Tibial nerve (tissue), 3 donors: ENCODE measurements around the gene GAGE12J.
"Not testable (repeated sequence)": the region's sequence is repeated elsewhere in the genome, so short reads cannot be mapped to it uniquely, and the experiment has no call there.

Experiments used
- POLR2A ChIP-seq, 2 donors: fragments of 450-650 bp; IDR thresholded peaks; one replicate each; pipeline ENCODE4 v1.6.1; 2017; ENCODE audit warnings: antibody characterized with exemption in 2 of 2, mild to moderate bottlenecking in 2 of 2, moderate library complexity in 2 of 2
- TF ChIP-seq, protein P1 (sequence below), 5 experiments: fragments of 200-600 bp in 3 of 5; fragments of 450-650 bp in 2 of 5; sonication (generic) in 3 of 5; IDR thresholded peaks; one replicate each; pipeline ENCODE4 v1.5.1; 2016 to 2019; ENCODE audit warnings: antibody characterized with exemption in 5 of 5, mild to moderate bottlenecking in 3 of 5, moderate library complexity in 2 of 5

DNA sequence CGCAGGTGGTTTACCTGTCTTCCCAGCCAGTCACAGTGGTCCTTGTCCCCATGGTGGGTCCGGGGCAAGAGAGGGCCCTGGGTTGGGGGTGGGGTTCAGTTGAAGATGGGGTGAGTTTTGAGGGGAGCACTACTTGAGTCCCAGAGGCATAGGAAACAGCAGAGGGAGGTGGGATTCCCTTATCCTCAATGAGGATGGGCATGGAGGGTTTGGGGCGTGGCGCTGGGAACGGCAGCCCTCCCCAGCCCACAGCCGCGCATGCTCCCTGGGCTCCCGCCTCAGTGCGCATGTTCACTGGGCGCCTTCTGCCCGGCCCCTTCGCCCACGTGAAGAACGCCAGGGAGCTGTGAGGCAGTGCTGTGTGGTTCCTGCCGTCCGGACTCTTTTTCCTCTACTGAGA lies 9.4 kb downstream of the GAGE12J start, which contains the start of gene GAGE13:
- TF ChIP-seq POLR2A (IDR thresholded peaks at IDR 0.05): not testable (repeated sequence)
- TF ChIP-seq, protein P1, sequence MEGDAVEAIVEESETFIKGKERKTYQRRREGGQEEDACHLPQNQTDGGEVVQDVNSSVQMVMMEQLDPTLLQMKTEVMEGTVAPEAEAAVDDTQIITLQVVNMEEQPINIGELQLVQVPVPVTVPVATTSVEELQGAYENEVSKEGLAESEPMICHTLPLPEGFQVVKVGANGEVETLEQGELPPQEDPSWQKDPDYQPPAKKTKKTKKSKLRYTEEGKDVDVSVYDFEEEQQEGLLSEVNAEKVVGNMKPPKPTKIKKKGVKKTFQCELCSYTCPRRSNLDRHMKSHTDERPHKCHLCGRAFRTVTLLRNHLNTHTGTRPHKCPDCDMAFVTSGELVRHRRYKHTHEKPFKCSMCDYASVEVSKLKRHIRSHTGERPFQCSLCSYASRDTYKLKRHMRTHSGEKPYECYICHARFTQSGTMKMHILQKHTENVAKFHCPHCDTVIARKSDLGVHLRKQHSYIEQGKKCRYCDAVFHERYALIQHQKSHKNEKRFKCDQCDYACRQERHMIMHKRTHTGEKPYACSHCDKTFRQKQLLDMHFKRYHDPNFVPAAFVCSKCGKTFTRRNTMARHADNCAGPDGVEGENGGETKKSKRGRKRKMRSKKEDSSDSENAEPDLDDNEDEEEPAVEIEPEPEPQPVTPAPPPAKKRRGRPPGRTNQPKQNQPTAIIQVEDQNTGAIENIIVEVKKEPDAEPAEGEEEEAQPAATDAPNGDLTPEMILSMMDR (IDR thresholded peaks at IDR 0.05): not testable (repeated sequence)
